PC-3 (cell line): ENCODE measurements around the gene STX4.

Experiments
- EZH2 ChIP-seq: fragments of 300-600 bp; sonication (generic); IDR thresholded peaks from one replicate; pipeline ENCODE4 v1.6.1; 2017; ENCODE audit warnings: antibody characterized with exemption, mild to moderate bottlenecking, low read length; ENCODE audit not compliant: unreplicated experiment
- EZH2phosphoT487 ChIP-seq: fragments of 300-600 bp; sonication (generic); IDR thresholded peaks from 2 replicates; pipeline ENCODE4 v1.6.1; 2018; ENCODE audit warnings: mild to moderate bottlenecking, antibody characterized with exemption, low read length, borderline replicate concordance
- TF ChIP-seq, protein P1 (sequence below): fragments of 300-600 bp; sonication (generic); conservative IDR thresholded peaks from 2 replicates; pipeline ENCODE4 v1.5.1; 2017; ENCODE audit warnings: antibody characterized with exemption, low read depth, mild to moderate bottlenecking, low read length

DNA sequence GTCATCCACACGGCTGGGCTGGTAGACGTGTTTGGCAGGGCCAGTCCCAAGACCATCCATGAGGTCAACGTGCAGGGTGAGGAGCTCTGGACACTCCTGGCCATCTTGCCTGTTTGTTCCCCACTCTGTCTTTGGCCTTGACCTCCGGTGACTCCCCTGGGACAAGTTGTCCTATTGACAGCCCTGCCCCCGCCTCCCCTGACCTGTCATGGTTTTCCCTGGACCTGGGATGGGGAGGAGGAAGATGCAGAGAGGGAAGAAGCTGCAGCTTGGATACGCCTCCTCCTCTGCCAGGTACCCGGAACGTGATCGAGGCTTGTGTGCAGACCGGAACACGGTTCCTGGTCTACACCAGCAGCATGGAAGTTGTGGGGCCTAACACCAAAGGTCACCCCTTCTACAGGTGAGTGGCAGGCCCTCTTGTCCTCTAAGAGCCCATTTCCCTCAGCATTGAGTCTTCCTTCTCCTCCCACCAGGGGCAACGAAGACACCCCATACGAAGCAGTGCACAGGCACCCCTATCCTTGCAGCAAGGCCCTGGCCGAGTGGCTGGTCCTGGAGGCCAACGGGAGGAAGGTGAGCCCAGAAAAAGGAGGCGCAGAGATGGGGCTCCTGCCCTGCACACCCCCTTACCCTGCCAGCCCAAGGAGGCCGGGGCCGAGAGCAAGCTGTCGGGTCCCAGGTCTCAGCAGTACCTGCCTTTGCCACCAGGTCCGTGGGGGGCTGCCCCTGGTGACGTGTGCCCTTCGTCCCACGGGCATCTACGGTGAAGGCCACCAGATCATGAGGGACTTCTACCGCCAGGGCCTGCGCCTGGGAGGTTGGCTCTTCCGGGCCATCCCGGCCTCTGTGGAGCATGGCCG lies 47.0 kb upstream of the STX4 start:
- TF ChIP-seq, protein P1, sequence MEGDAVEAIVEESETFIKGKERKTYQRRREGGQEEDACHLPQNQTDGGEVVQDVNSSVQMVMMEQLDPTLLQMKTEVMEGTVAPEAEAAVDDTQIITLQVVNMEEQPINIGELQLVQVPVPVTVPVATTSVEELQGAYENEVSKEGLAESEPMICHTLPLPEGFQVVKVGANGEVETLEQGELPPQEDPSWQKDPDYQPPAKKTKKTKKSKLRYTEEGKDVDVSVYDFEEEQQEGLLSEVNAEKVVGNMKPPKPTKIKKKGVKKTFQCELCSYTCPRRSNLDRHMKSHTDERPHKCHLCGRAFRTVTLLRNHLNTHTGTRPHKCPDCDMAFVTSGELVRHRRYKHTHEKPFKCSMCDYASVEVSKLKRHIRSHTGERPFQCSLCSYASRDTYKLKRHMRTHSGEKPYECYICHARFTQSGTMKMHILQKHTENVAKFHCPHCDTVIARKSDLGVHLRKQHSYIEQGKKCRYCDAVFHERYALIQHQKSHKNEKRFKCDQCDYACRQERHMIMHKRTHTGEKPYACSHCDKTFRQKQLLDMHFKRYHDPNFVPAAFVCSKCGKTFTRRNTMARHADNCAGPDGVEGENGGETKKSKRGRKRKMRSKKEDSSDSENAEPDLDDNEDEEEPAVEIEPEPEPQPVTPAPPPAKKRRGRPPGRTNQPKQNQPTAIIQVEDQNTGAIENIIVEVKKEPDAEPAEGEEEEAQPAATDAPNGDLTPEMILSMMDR, result no peak
- TF ChIP-seq EZH2phosphoT487 (no peak), EZH2 (no peak)
